CD14-positive monocyte (primary cell): ENCODE data around the gene MBD3. TPM values are rescaled to one million over a fixed set of nuclear protein-coding genes. Genes with fewer than 3 reads are reported as not detected.

Experiments used
- DNase-seq, 3 donors: peaks; one replicate each; pipeline ENCODE4 v3.0.0-alpha.2; 2011 to 2022
- H2AFZ ChIP-seq: 2 replicates; pipeline ENCODE4 v1.6.0; 2012; ENCODE audit warnings: mild to moderate bottlenecking, low read depth, low read length, inconsistent platforms; ENCODE audit not compliant: insufficient read depth, poor library complexity, severe bottlenecking
- H3K27ac ChIP-seq, 2 donors: 1 replicate in 1 of 2; 2 replicates in 1 of 2; pipeline ENCODE4 v1.5.1; 2012 to 2013; ENCODE audit warnings: low read length in 2 of 2, control low read depth in 1 of 2, inconsistent platforms in 1 of 2, low read depth in 1 of 2, mild to moderate bottlenecking in 1 of 2
- H3K27me3 ChIP-seq, 2 donors: one replicate each; pipeline versions ENCODE4 v1.6.0 to v1.6.1; 2011 to 2013; ENCODE audit warnings: low read length in 2 of 2; ENCODE audit not compliant: control insufficient read depth in 2 of 2, insufficient read depth in 2 of 2
- H3K36me3 ChIP-seq, 2 donors: replicated peaks in 1 of 2; 1 replicate in 1 of 2; 2 replicates in 1 of 2; pipeline versions ENCODE4 v1.5.1 to v1.6.1; 2012 to 2013; ENCODE audit warnings: low read length in 2 of 2, control low read depth in 1 of 2, inconsistent platforms in 1 of 2, mild to moderate bottlenecking in 1 of 2; ENCODE audit not compliant: insufficient read depth in 2 of 2, control insufficient read depth in 1 of 2
- H3K4me1 ChIP-seq, 2 donors: 1 replicate in 1 of 2; 2 replicates in 1 of 2; pipeline versions ENCODE4 v1.5.1 to v1.6.1; 2012 to 2013; ENCODE audit warnings: low read length in 2 of 2, control low read depth in 1 of 2, inconsistent platforms in 1 of 2, mild to moderate bottlenecking in 1 of 2, moderate library complexity in 1 of 2; ENCODE audit not compliant: insufficient read depth in 2 of 2, control insufficient read depth in 1 of 2
- H3K4me2 ChIP-seq: replicated peaks from 2 replicates; pipeline ENCODE3; 2012; ENCODE audit warnings: low read length, moderate library complexity, mild to moderate bottlenecking; ENCODE audit not compliant: poor library complexity, severe bottlenecking; ENCODE audit errors: extremely low read depth
- H3K4me3 ChIP-seq, 3 experiments: fragments of 200-600 bp in 1 of 3; sonication (generic) in 1 of 3; replicated peaks in 1 of 3; 1 replicate in 2 of 3; 2 replicates in 1 of 3; pipeline ENCODE4 v1.5.1; 2011 to 2013; ENCODE audit warnings: low read length in 3 of 3, mild to moderate bottlenecking in 3 of 3, control low read depth in 2 of 3, low read depth in 2 of 3, inconsistent platforms in 1 of 3, moderate library complexity in 1 of 3
- H3K79me2 ChIP-seq: 2 replicates; pipeline ENCODE4 v1.6.0; 2012; ENCODE audit warnings: mild to moderate bottlenecking, control low read depth, inconsistent platforms, low read length, moderate library complexity; ENCODE audit not compliant: insufficient read depth
- H3K9ac ChIP-seq: 2 replicates; pipeline ENCODE4 v1.6.0; 2017; ENCODE audit warnings: low read length, mild to moderate bottlenecking; ENCODE audit not compliant: insufficient read depth, poor library complexity, severe bottlenecking
- H3K9me3 ChIP-seq, 2 donors: replicated peaks in 1 of 2; 1 replicate in 1 of 2; 2 replicates in 1 of 2; pipeline versions ENCODE4 v1.5.1 to v1.6.1; 2012 to 2013; ENCODE audit warnings: low read length in 2 of 2, control low read depth in 1 of 2; ENCODE audit not compliant: control insufficient read depth in 1 of 2, insufficient read depth in 1 of 2
- H4K20me1 ChIP-seq: 2 replicates; pipeline ENCODE4 v1.6.0; 2012; ENCODE audit warnings: mild to moderate bottlenecking, low read length, control low read depth, moderate library complexity; ENCODE audit not compliant: insufficient read depth
- H3K27ac Mint-ChIP-seq, 7 donors: one replicate each; pipeline ENCODE4 v1.8.0; 2020; ENCODE audit warnings: mild to moderate bottlenecking in 7 of 7, mixed read lengths in 7 of 7, moderate library complexity in 6 of 7, inconsistent platforms in 2 of 7
- H3K27me3 Mint-ChIP-seq, 3 donors: one replicate each; pipeline ENCODE4 v1.8.0; 2021 to 2022; ENCODE audit warnings: low read depth in 3 of 3, mild to moderate bottlenecking in 3 of 3, mixed read lengths in 3 of 3, moderate library complexity in 3 of 3, inconsistent platforms in 1 of 3
- H3K36me3 Mint-ChIP-seq, 2 donors: one replicate each; pipeline ENCODE4 v1.8.0; 2020; ENCODE audit warnings: mixed read lengths in 2 of 2, inconsistent platforms in 1 of 2, mild to moderate bottlenecking in 1 of 2
- H3K4me1 Mint-ChIP-seq: one replicate; pipeline ENCODE4 v1.8.0; 2020; ENCODE audit warnings: mild to moderate bottlenecking, mixed read lengths
- H3K4me3 Mint-ChIP-seq, 2 donors: one replicate each; pipeline ENCODE4 v1.8.0; 2020; ENCODE audit warnings: mild to moderate bottlenecking in 2 of 2, mixed read lengths in 2 of 2, moderate library complexity in 1 of 2
- H3K9me3 Mint-ChIP-seq, 7 donors: one replicate each; pipeline ENCODE4 v1.8.0; 2020 to 2022; ENCODE audit warnings: mixed read lengths in 7 of 7, mild to moderate bottlenecking in 6 of 7, moderate library complexity in 6 of 7, inconsistent platforms in 2 of 7
- CTCF ChIP-seq: fragments of 200-600 bp; IDR thresholded peaks from one replicate; pipeline ENCODE4 v1.8.0; 2022; ENCODE audit warnings: antibody characterized with exemption, mild to moderate bottlenecking
- WGBS: methylation state at CpG from one replicate; pipeline ENCODE4 v1.1.5; 2013; ENCODE audit warnings: missing lambda C conversion rate; ENCODE audit not compliant: insufficient coverage; 5-methylcytosine and 5-hydroxymethylcytosine counted together
- intact Hi-C, 2 donors: fragments of 100-400 bp; cut with micrococcal nuclease; formaldehyde crosslinking; loops; one replicate each; pipeline versions ENCODE4 v1.15.0 to v1.15.1; 2023
- polyA plus RNA-seq, 3 donors: library from polyadenylated mRNA; depleted of rRNA in 1 of 3; unstranded in 2 of 3; stranded (reverse) in 1 of 3; fragments of 300-500 nt in 2 of 3; fragments of >200 nt in 1 of 3; fragmentation: Illumina TruSeq in 2 of 3; gene quantifications; 1 replicate in 2 of 3; 2 replicates in 1 of 3; pipeline ENCODE4 v1.2.3, GENCODE V29; 2012 to 2021

Gene MBD3
- polyA plus RNA-seq, 3 donors: 2.6 to 35.3 (median 4.9) TPM

- Histone ChIP-seq H3K36me3 (peaks cover 16 to 22% of the 10 kb centered on the region in 2 donors), H2AFZ (no peak overlapping the region), H3K4me1 (no peaks in the 10 kb centered on the region), H3K4me2 (no peak overlapping the region), H3K9ac (no peak overlapping the region), H3K4me3 (no peak overlapping the region), H3K27ac (no peak overlapping the region), H3K79me2 (peaks cover 8% of the 10 kb centered on the region), H3K27me3 (no peaks in the 10 kb centered on the region), H4K20me1 (peaks cover 2% of the 10 kb centered on the region), H3K9me3 (no peaks in the 10 kb centered on the region)
- H3K27me3 Mint-ChIP-seq: no peaks in the 10 kb centered on the region
- peaks cover 18 to 30% of the 10 kb centered on the region in 2 donors for H3K36me3 Mint-ChIP-seq
- no peak for DNase-seq
- H3K4me1 Mint-ChIP-seq: peaks cover 4% of the 10 kb centered on the region
- H3K27ac Mint-ChIP-seq: no peak overlapping the region
- 97% methylated on average over 24 of the region's 24 CpGs for WGBS
- H3K9me3 Mint-ChIP-seq: peaks cover 0 to 2% (median 0%) of the 10 kb centered on the region in 7 donors
- TF ChIP-seq CTCF: no peak
- H3K4me3 Mint-ChIP-seq: no peak overlapping the region
- intact Hi-C loops: loop anchor here in 1 of 2 donors (10.0 kb wide), 1 partner anchor 135 kb away; no protein-coding TSS in a partner anchor
Measured at GRCh38 chr19:1629256-1629808, 36.7 kb upstream of the MBD3 start.

GRCh38 chr19:1627194-1627593 is 34.5 kb upstream of the MBD3 start:
- H3K4me1 ChIP-seq: no peaks in the 10 kb centered on the region
- Mint-ChIP-seq H3K36me3 (peaks cover 19 to 42% of the 10 kb centered on the region in 2 donors), H3K27ac (no peak overlapping the region), H3K4me3 (no peak overlapping the region), H3K27me3 (peaks cover 0 to 2% (median 0%) of the 10 kb centered on the region in 3 donors), H3K9me3 (peaks cover 0 to 3% (median 0%) of the 10 kb centered on the region in 7 donors), H3K4me1 (peaks cover 4% of the 10 kb centered on the region)
- no peak overlapping the region for H3K4me2 ChIP-seq
- H3K27me3 ChIP-seq: no peaks in the 10 kb centered on the region
- no peak for DNase-seq
- no peak overlapping the region for H3K27ac ChIP-seq
- H2AFZ ChIP-seq: no peak overlapping the region
- H3K4me3 ChIP-seq: no peak overlapping the region
- H4K20me1 ChIP-seq: no peaks in the 10 kb centered on the region
- no peak for TF ChIP-seq CTCF
- peaks cover 16 to 24% of the 10 kb centered on the region in 2 donors for H3K36me3 ChIP-seq
- intact Hi-C loops: loop anchor here in 1 of 2 donors (10.0 kb wide), 1 partner anchor 138 kb away; no protein-coding TSS in a partner anchor
- no peaks in the 10 kb centered on the region for H3K79me2 ChIP-seq
- WGBS: 93% methylated on average over 7 of the region's 17 CpGs
- no peaks in the 10 kb centered on the region for H3K9me3 ChIP-seq
- H3K9ac ChIP-seq: no peak overlapping the region
